ENCODE data around the gene THEMIS.

GRCh38 chr6:127918506-127919427 lies 17.9 kb upstream of the THEMIS start:
- TF ChIP-seq CTCF (IDR thresholded peaks at IDR 0.05 in 4 of 5, conservative IDR thresholded peaks at IDR 0.05 in 1 of 5) (no peak), POLR2A (IDR thresholded peaks at IDR 0.05) (no peak)
